GM21529 (cell line): Measurements from ENCODE around the gene L3MBTL4.

ENCODE experiments used
- ATAC-seq: cut with Tn5 transposase; IDR thresholded peaks from one replicate; pipeline ENCODE4 v1.9.1; 2021; ENCODE audit not compliant: unreplicated experiment

Gene L3MBTL4

GRCh38 chr18:5937121-5937520, 477.6 kb downstream of the L3MBTL4 start:
- ATAC-seq, result no peak

GRCh38 chr18:5930789-5931188, 483.9 kb downstream of the L3MBTL4 start:
- ATAC-seq, result no peak

GRCh38 chr18:5918205-5918858, 496.4 kb downstream of the L3MBTL4 start:
- no peak for ATAC-seq

GRCh38 chr18:5914951-5915350, 499.8 kb downstream of the L3MBTL4 start:
- ATAC-seq, result no peak

- ATAC-seq, result no peak
Observed at GRCh38 chr18:5914016-5914415, 500.7 kb downstream of the L3MBTL4 start.

- no peak for ATAC-seq
Observed at GRCh38 chr18:5912566-5912965, 502.1 kb downstream of the L3MBTL4 start.

GRCh38 chr18:5909125-5909524, 505.6 kb downstream of the L3MBTL4 start:
- ATAC-seq, result no peak
